Measurements from ENCODE around the gene RNF150. TPM values are rescaled to one million over a fixed set of nuclear protein-coding genes. Genes with fewer than 3 reads are reported as not detected.

RNF150 gene
- total RNA-seq, 4 donors from 2014 or later = 33.1 to 53.3 (median 43.6) TPM

GRCh38 chr4:141126769-141127168 is 6.5 kb downstream of the RNF150 start:
- no peak for DNase-seq (ENCODE audit: extremely low spot score)
- Histone ChIP-seq H3K9me3 (no peaks in the 10 kb centered on the region), H3K4me1 (peaks cover 24 to 67% (median 59%) of the 10 kb centered on the region in 4 donors), H3K36me3 (no peaks in the 10 kb centered on the region), H3K4me3 (no peak overlapping the region), H3K27me3 (no peaks in the 10 kb centered on the region), H3K27ac (replicated peaks in 1 of 4) (peak overlapping the region; percentile 49 to 89 (median 55))
- TF ChIP-seq POLR2AphosphoS5 (IDR thresholded peaks at IDR 0.05) = no peak
- WGBS = 71% methylated on average over 4 of the region's 4 CpGs
- intact Hi-C loops (cut with DNase I) = loop anchor here (10.0 kb wide), 1 partner anchor 62 kb away; no protein-coding TSS in a partner anchor

DNA sequence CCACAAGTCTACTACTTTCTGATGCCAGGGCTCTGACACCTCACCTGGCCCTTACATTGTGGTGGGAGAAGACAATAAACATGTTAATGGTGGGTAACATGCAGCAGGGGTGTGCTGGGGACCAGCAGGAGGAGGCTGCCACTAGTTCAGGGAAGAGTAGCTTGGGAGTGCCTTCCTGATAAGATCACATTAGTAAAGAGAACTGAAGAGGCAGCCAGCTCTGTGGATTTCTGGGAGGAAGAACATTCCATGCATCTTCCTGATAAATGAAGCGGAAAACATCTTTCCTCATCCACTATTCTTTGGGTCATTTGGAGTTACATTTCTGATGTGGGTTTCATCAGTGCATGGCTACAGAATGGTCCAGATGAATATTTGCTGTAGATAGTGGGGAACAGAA is 9.0 kb downstream of the RNF150 start:
- no peak for DNase-seq (ENCODE audit: extremely low spot score)
- Histone ChIP-seq H3K4me1 (peaks cover 28 to 65% (median 64%) of the 10 kb centered on the region in 4 donors), H3K9me3 (no peaks in the 10 kb centered on the region), H3K27me3 (no peaks in the 10 kb centered on the region), H3K4me3 (no peak overlapping the region), H3K36me3 (no peaks in the 10 kb centered on the region), H3K27ac (replicated peaks in 1 of 4) (no peak overlapping the region)
- TF ChIP-seq EP300 (IDR thresholded peaks at IDR 0.05) (no peak), POLR2A (IDR thresholded peaks at IDR 0.05; ENCODE audit: low read depth) (no peak), POLR2AphosphoS5 (IDR thresholded peaks at IDR 0.05) (no peak), CTCF (IDR thresholded peaks at IDR 0.05) (no peak)
- intact Hi-C loops (cut with DNase I) = loop anchor here (10.0 kb wide), 1 partner anchor 59 kb away; no protein-coding TSS in a partner anchor
- 100% methylated on average over 1 of the region's 1 CpG for WGBS

DNA sequence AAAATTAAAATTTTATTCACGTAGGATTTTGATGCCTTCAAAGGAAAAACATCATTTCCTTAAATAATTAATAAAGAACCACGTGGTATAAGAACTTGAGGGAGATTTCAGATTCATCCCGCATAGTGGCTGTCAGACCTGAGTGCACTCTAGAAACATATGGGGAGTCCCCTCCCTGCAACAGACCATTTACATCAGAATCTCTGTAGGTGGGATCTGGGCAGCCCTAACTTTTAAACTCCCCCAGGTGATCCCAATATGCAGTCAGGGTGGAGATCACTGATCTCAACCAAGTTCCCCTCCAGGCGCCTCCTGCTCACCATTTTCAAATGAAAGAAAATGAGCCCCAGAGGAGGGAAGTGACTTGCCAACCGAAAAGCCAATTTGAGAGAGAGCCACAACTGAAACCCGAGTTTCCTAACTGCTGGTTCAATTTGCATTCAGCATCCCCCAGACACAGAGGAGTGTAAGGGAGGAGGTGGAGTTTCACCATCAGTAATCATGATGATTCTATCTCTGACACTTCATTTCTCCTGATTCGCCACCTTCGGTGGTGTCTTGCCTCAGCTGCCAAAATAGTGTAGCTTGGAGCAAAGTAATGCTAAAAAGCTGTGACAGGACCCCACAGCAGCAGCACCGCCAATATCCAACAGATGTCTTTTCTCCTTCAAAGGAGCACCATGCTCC is 11.4 kb downstream of the RNF150 start:
- H3K27ac ChIP-seq (replicated peaks in 1 of 4) = no peak overlapping the region
- H3K9me3 ChIP-seq = no peaks in the 10 kb centered on the region
- TF ChIP-seq CTCF (IDR thresholded peaks at IDR 0.05) (no peak), EP300 (IDR thresholded peaks at IDR 0.05) (no peak), POLR2A (IDR thresholded peaks at IDR 0.05; ENCODE audit: low read depth) (no peak), POLR2AphosphoS5 (IDR thresholded peaks at IDR 0.05) (no peak)
- intact Hi-C loops (cut with DNase I) = loop anchor here (10.0 kb wide), 1 partner anchor 57 kb away; no protein-coding TSS in a partner anchor
- H3K27me3 ChIP-seq = no peaks in the 10 kb centered on the region
- H3K4me1 ChIP-seq = peaks cover 25 to 51% (median 47%) of the 10 kb centered on the region in 4 donors
- H3K4me3 ChIP-seq = no peak overlapping the region
- 59% methylated on average over 9 of the region's 9 CpGs for WGBS
- H3K36me3 ChIP-seq = no peaks in the 10 kb centered on the region
- DNase-seq (ENCODE audit: extremely low spot score) = no peak

- intact Hi-C loops (cut with DNase I) = loop anchor here (10.0 kb wide), 1 partner anchor 56 kb away; no protein-coding TSS in a partner anchor
- Histone ChIP-seq H3K36me3 (no peaks in the 10 kb centered on the region), H3K27ac (replicated peaks in 1 of 4) (no peak overlapping the region), H3K4me3 (no peak overlapping the region), H3K4me1 (peaks cover 24 to 43% (median 39%) of the 10 kb centered on the region in 4 donors), H3K27me3 (no peaks in the 10 kb centered on the region), H3K9me3 (no peaks in the 10 kb centered on the region)
- no peak for TF ChIP-seq EP300 (IDR thresholded peaks at IDR 0.05)
- no peak for TF ChIP-seq POLR2A (IDR thresholded peaks at IDR 0.05; ENCODE audit: low read depth)
- TF ChIP-seq POLR2AphosphoS5 (IDR thresholded peaks at IDR 0.05) = no peak
- 87% methylated on average over 1 of the region's 1 CpG for WGBS
- DNase-seq (ENCODE audit: extremely low spot score) = no peak
Observed at GRCh38 chr4:141121101-141121500, 12.2 kb downstream of the RNF150 start.

DNA sequence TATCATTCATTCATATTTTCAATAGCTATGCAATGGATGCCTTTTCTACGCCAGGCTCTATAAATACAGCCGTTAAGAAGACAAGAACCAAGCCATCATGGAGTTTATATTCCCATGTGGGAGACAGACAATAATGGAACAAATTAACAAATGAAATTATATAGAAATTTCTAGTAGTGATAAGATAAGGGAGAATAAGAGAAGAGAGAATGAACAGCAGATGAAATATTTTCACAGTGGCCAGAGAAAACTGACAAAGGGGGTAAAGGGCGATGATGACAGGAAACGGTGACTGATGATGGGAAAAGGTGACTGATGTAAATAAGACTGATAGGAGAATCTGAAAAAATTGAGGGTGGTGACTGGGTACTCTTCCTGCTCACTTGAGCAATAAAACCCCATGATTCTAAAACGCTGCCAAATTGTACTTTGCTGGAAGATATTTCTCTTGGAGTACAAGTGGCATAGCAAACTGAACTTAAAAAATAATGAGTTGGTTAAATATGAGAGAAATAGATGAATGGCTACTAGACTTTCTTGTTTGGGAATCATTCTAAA is 13.2 kb downstream of the RNF150 start:
- TF ChIP-seq EP300 (IDR thresholded peaks at IDR 0.05) = no peak
- TF ChIP-seq POLR2AphosphoS5 (IDR thresholded peaks at IDR 0.05) = no peak
- no peak for TF ChIP-seq POLR2A (IDR thresholded peaks at IDR 0.05; ENCODE audit: low read depth)
- TF ChIP-seq CTCF (IDR thresholded peaks at IDR 0.05) = no peak
- H3K9me3 ChIP-seq = no peaks in the 10 kb centered on the region
- intact Hi-C loops (cut with DNase I) = loop anchor here (10.0 kb wide), 1 partner anchor 55 kb away; no protein-coding TSS in a partner anchor
- WGBS = 87% methylated on average over 5 of the region's 5 CpGs
- no peaks in the 10 kb centered on the region for H3K36me3 ChIP-seq
- no peak overlapping the region for H3K4me3 ChIP-seq
- no peak for DNase-seq (ENCODE audit: extremely low spot score)
- peaks cover 18 to 33% (median 29%) of the 10 kb centered on the region in 4 donors for H3K4me1 ChIP-seq
- no peaks in the 10 kb centered on the region for H3K27me3 ChIP-seq
- no peak overlapping the region for H3K27ac ChIP-seq (replicated peaks in 1 of 4)
